ENCODE measurements around the gene EEF1E1.

EEF1E1 gene

DNA sequence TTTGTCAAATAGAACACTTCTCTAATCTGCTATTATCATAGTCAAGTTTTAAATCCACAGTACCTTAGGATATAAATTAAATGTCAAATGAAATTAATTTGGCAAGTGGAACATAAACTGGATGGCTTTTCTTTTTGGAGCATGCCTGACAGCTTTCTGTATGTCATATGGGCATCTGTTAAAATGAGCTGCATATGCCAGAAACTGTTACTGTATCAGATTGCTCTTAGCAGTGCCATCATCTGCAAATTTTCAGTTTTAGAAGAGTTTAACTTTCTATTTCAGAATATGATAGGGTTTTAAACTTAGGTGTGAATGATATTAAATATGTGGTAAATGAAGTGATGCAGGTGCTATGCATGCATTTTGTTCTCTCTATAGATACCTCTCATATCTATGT lies 3.4 kb upstream of the EEF1E1 start:
- H3K36me3 ChIP-seq (ENCODE audit: insufficient read depth, low read length), result peaks cover under 1% of the 10 kb centered on the region; the same call in 1 of the 2 replicates
- H3K4me3 ChIP-seq, result no peak overlapping the region
- no peak for DNase-seq (ENCODE audit: low read depth, low spot score)
- no peak for TF ChIP-seq POLR2AphosphoS5 (IDR thresholded peaks at IDR 0.05; ENCODE audit: borderline replicate concordance, low read depth, low read length)
- no peak for TF ChIP-seq FOXP2 (optimal IDR thresholded peaks at IDR 0.05; ENCODE audit: control extremely low read depth, extremely low read length, insufficient read depth)
- H3K9me3 ChIP-seq (ENCODE audit: low read depth, low read length), result no peaks in the 10 kb centered on the region
- H3K9ac ChIP-seq (ENCODE audit: insufficient read length), result no peak overlapping the region
- H3K27ac ChIP-seq, result no peak overlapping the region

DNA sequence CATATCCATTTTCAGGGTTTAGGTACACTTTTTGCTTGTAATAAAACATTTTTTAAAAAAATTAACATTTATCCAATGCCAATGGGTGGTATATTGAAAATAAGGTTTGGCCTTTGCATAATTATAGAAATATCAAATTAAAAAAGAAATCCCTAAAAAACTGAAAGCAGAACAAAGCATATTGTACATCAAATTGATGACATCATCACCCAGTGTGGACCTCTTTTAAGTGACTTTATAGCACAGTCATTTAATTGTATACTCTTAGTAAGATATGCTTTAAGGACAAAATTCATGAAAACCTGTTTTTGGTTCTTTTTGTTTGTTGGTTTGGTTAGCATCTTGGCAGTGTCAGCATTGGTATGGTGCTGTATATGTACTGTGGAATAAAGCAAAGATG lies 1.4 kb upstream of the EEF1E1 start:
- no peak for TF ChIP-seq EZH2 (IDR thresholded peaks at IDR 0.05)
- no peak for TF ChIP-seq FOXP2 (optimal IDR thresholded peaks at IDR 0.05; ENCODE audit: control extremely low read depth, extremely low read length, insufficient read depth)
- no peak for TF ChIP-seq POLR2AphosphoS5 (IDR thresholded peaks at IDR 0.05; ENCODE audit: borderline replicate concordance, low read depth, low read length)
- H3K9ac ChIP-seq (ENCODE audit: insufficient read length), result no peak overlapping the region
- H3K36me3 ChIP-seq (ENCODE audit: insufficient read depth, low read length), result peaks cover 18% of the 10 kb centered on the region
- H3K27ac ChIP-seq, result no peak overlapping the region
- H3K4me3 ChIP-seq, result no peak overlapping the region
- DNase-seq (ENCODE audit: low read depth, low spot score), result no peak
- H3K9me3 ChIP-seq (ENCODE audit: low read depth, low read length), result no peaks in the 10 kb centered on the region

DNA sequence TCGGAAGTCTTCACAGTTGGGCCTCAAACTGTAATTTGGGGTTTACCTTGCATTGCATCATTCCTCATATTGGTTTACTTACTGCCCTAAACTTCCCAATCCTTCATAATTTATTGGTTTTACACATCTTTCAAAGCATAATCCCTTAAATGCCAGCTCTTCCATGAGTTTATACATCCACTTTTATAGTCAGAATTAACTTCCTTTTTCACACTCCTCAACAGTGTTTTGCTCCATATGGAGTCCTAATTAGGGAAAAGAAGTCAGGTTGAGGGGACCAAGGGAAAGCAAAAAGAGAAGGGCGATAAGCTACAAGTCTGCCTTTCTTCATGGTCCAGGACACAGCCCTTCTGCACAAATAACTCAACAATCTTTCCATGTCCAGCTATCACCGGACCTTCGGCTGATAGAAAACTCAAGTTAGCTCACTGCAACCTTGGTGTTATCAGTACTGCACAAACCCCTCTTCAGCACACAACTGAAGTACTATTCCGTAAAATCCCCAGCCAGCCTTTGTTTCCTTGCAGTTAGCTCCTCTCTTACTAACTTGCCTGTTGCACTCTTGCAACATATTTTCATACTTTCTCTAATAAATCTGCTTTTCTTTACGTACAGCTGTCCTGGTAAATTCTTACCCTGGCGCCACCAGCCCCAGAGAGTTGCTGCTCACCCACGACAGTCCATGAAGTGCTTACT lies 2.0 kb downstream of the EEF1E1 start:
- Histone ChIP-seq H3K4me3 (peak overlapping the region; percentile 56), H3K9me3 (ENCODE audit: low read depth, low read length) (no peaks in the 10 kb centered on the region; the same call in 1 of the 2 replicates), H3K27ac (peak overlapping the region; percentile 80), H3K36me3 (ENCODE audit: insufficient read depth, low read length) (peaks cover 49% of the 10 kb centered on the region), H3K9ac (ENCODE audit: insufficient read length) (no peak overlapping the region)
- TF ChIP-seq FOXP2 (optimal IDR thresholded peaks at IDR 0.05; ENCODE audit: control extremely low read depth, extremely low read length, insufficient read depth) (no peak), EZH2 (IDR thresholded peaks at IDR 0.05) (no peak), POLR2AphosphoS5 (IDR thresholded peaks at IDR 0.05; ENCODE audit: borderline replicate concordance, low read depth, low read length) (no peak)
- DNase-seq (ENCODE audit: low read depth, low spot score), result no peak

DNA sequence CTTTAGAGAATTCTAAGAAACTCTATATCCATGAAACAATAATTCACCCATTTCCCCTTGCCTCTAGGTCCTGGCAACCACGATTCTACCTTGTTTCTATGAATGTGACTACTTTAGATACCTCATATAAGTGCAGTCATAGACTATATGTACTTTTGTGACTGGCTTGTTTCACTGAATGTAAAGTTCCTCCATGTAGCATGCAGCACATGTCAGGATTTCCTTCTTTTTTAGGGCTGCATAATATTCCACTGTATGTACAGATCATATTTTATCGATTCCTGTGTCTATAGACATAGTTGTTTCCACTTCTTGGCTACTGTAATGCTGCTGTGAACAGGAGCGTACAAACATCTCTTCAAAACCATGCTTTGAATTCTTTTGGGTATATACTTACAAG lies 11.7 kb downstream of the EEF1E1 start:
- no peak overlapping the region for H3K27ac ChIP-seq
- H3K9me3 ChIP-seq (ENCODE audit: low read depth, low read length), result no peaks in the 10 kb centered on the region; the same call in 1 of the 2 replicates
- peaks cover 99% of the 10 kb centered on the region for H3K36me3 ChIP-seq (ENCODE audit: insufficient read depth, low read length)
- TF ChIP-seq EZH2 (IDR thresholded peaks at IDR 0.05) (no peak), FOXP2 (optimal IDR thresholded peaks at IDR 0.05; ENCODE audit: control extremely low read depth, extremely low read length, insufficient read depth) (no peak), POLR2AphosphoS5 (IDR thresholded peaks at IDR 0.05; ENCODE audit: borderline replicate concordance, low read depth, low read length) (no peak)
- no peak overlapping the region for H3K4me3 ChIP-seq
- no peak overlapping the region for H3K9ac ChIP-seq (ENCODE audit: insufficient read length)
- no peak for DNase-seq (ENCODE audit: low read depth, low spot score)

DNA sequence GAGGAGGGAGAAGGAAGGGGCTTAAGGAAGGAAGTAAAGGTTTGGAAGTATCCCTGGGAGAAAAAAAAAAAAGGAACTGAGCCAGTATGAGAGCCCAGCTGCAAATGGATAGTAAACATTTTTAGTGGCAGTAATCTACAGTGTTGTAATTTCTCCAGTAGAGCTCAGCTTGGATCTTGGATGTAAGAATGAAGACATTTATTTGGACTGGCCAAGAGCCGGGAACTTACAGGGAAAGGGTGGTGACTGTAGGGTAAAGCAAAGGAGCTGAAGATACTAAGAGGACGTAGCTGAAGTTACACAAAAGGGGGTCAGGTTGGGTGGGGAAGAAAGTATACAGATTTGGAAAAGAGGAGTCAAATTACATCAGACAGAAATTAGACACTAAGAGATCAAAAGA lies 13.5 kb downstream of the EEF1E1 start:
- Histone ChIP-seq H3K36me3 (ENCODE audit: insufficient read depth, low read length) (peaks cover 97% of the 10 kb centered on the region), H3K9me3 (ENCODE audit: low read depth, low read length) (no peaks in the 10 kb centered on the region), H3K9ac (ENCODE audit: insufficient read length) (no peak overlapping the region), H3K27ac (no peak overlapping the region), H3K4me3 (no peak overlapping the region)
- DNase-seq (ENCODE audit: low read depth, low spot score), result no peak
- TF ChIP-seq EZH2 (IDR thresholded peaks at IDR 0.05) (no peak), POLR2AphosphoS5 (IDR thresholded peaks at IDR 0.05; ENCODE audit: borderline replicate concordance, low read depth, low read length) (no peak)

DNA sequence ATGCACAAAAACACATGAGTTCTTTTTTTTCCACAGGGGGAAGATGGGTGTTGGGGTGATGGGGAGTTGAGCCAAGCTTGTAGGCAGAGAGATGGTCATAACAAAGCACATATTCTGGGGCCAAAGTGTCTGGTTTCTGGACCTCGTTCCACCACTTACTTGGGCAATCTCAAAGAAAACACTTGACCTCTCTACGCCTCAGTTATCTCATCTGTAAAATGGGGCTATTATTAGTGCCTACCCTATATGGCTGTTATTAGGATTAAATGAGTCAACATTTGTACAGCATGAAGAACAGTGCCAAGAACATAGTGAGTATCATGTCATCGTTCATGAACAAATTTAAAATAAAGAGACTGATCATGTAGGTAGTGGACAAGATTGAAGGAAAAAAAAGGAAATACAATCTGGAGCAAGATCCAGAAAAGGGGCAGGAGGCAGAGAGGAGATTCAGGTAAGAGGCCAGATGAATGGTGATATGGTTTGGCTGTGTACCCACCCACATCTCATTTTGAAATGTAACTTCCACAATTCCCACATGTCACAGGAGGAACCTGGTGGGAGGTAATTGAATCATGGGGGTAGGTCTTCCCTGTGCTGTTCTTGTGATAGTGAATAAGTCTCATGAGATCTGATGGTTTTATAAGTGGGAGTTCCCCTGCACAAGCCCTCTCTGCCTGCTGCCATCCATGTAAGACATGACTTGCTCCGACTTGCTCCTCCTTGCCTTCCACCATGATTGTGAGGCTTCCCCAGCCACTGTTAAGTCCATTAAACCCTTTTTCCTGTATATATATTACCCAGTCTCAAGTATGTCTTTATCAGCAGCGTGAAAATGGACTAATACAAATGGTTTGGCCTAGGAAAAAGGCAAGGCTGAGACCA lies 14.2 kb downstream of the EEF1E1 start:
- TF ChIP-seq FOXP2 (optimal IDR thresholded peaks at IDR 0.05; ENCODE audit: control extremely low read depth, extremely low read length, insufficient read depth), result no peak
- TF ChIP-seq EZH2 (IDR thresholded peaks at IDR 0.05), result no peak
- no peak for TF ChIP-seq POLR2AphosphoS5 (IDR thresholded peaks at IDR 0.05; ENCODE audit: borderline replicate concordance, low read depth, low read length)
- Histone ChIP-seq H3K27ac (no peak overlapping the region), H3K9ac (ENCODE audit: insufficient read length) (no peak overlapping the region), H3K4me3 (no peak overlapping the region), H3K9me3 (ENCODE audit: low read depth, low read length) (no peaks in the 10 kb centered on the region), H3K36me3 (ENCODE audit: insufficient read depth, low read length) (peaks cover 97% of the 10 kb centered on the region)
- no peak for DNase-seq (ENCODE audit: low read depth, low spot score)

DNA sequence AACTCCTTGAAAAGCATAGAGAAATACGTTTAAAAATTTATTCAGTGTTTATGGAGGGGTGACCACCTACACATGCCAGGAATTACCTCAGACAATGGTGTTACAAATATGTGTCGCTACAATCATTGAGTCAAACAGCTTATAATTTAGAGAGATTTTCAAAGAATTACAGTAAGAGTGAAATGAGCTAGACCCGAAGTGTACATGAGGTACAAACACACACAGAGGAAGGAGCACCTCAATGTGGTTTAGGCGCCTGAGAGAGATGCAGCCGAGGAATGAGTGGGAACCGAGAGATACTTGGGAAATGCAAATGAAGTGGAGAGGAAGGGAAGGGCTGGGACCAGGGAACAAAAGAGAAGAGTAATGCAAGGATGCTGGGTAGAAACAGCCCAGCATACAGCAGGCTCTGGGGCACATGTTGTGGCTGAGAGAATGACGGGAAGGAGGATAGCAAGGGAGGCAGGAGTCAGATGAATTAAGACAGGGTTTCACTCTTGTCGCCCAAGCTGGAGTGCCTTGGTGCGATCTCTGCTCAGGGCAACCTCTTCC lies 15.5 kb downstream of the EEF1E1 start:
- Histone ChIP-seq H3K27ac (peak overlapping the region; percentile 30; the same call in 1 of the 2 replicates), H3K4me3 (no peak overlapping the region), H3K36me3 (ENCODE audit: insufficient read depth, low read length) (peaks cover 93% of the 10 kb centered on the region), H3K9ac (ENCODE audit: insufficient read length) (no peak overlapping the region), H3K9me3 (ENCODE audit: low read depth, low read length) (no peaks in the 10 kb centered on the region)
- TF ChIP-seq POLR2AphosphoS5 (IDR thresholded peaks at IDR 0.05; ENCODE audit: borderline replicate concordance, low read depth, low read length) (no peak), FOXP2 (optimal IDR thresholded peaks at IDR 0.05; ENCODE audit: control extremely low read depth, extremely low read length, insufficient read depth) (no peak), EZH2 (IDR thresholded peaks at IDR 0.05) (no peak)
- no peak for DNase-seq (ENCODE audit: low read depth, low spot score)

DNA sequence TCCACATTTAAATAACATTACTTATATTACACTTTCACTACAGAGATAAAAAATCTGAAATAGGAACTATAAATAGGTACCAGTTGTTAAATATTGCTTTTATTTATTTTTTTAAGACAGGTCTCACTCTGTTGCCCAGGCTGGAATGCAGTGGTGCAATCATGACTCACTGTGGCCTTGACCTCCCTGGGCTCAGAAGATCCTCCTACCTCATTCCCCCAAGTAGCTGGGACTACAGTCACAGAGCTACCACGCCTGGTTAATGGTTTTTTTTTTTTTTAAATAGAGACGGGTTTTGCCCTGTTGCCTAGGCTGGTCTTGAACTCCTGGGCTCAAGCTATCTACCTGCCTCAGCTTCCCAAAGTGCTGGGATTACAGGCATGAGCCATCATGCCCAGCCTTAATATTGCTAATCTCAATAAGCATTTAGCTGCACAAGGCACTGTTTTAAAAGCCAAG lies 17.3 kb downstream of the EEF1E1 start:
- TF ChIP-seq EZH2 (IDR thresholded peaks at IDR 0.05) (no peak), POLR2AphosphoS5 (IDR thresholded peaks at IDR 0.05; ENCODE audit: borderline replicate concordance, low read depth, low read length) (no peak), FOXP2 (optimal IDR thresholded peaks at IDR 0.05; ENCODE audit: control extremely low read depth, extremely low read length, insufficient read depth) (no peak)
- Histone ChIP-seq H3K9ac (ENCODE audit: insufficient read length) (no peak overlapping the region), H3K36me3 (ENCODE audit: insufficient read depth, low read length) (peaks cover 92% of the 10 kb centered on the region), H3K4me3 (no peak overlapping the region), H3K27ac (no peak overlapping the region), H3K9me3 (ENCODE audit: low read depth, low read length) (no peaks in the 10 kb centered on the region)
- DNase-seq (ENCODE audit: low read depth, low spot score), result no peak
